ENCODE data around the gene DNMT1. TPM values are rescaled to one million over a fixed set of nuclear protein-coding genes. Genes with fewer than 3 reads are reported as not detected.
"Not testable (repeated sequence)": the region's sequence is repeated elsewhere in the genome, so short reads cannot be mapped to it uniquely, and the experiment has no call there.

DNMT1 gene
- total RNA-seq = 10 to 100 TPM; 43.2 to 59.2 TPM
- long read RNA-seq, donor 1, full-length matches to known transcripts = 1 of 6 reads
- long read RNA-seq, donor 1, partial matches to known transcripts = 4 of 6 reads
- long read RNA-seq, donor 1, other reads (novel, unspliced or antisense) = 1 of 6 reads
- long read RNA-seq, donor 2, partial matches to known transcripts = 25 of 34 reads
- long read RNA-seq, donor 2, other reads (novel, unspliced or antisense) = 7 of 34 reads

- peak; percentile 99 for DNase-seq (ENCODE audit: low spot score)
- intact Hi-C loops (cut with DNase I) = loop anchor here in 1 of 2 donors (5.0 kb wide), 1 partner anchor 38 kb away; the partner anchor contains the start of gene S1PR2
Observed at GRCh38 chr19:10194500-10195198, at the start of gene DNMT1. DNMT1 (minus strand) TSS chr19:10194953; CDS start chr19:10194899, 54 bp downstream.

- intact Hi-C loops (cut with DNase I) = loop anchor here (10.0 kb wide), 1 partner anchor 129 kb away; the partner anchor contains the start of genes EIF3G (in 2 of the 2) and P2RY11 (in 2 of the 2)
- no peak for DNase-seq (ENCODE audit: low spot score)
Observed at GRCh38 chr19:10243606-10244005, 48.9 kb upstream of the DNMT1 start.

GRCh38 chr19:10241826-10242449 lies 47.2 kb upstream of the DNMT1 start:
- not testable (repeated sequence) for DNase-seq (ENCODE audit: low spot score)
- intact Hi-C loops (cut with DNase I) = loop anchor here (10.0 kb wide), 1 partner anchor 127 kb away; the partner anchor contains the start of genes EIF3G (in 2 of the 2) and P2RY11 (in 2 of the 2)

- intact Hi-C loops (cut with DNase I) = no loop called here
- no peak for DNase-seq (ENCODE audit: low spot score)
Observed at GRCh38 chr19:10238172-10238783, 43.5 kb upstream of the DNMT1 start.

GRCh38 chr19:10237702-10238101 lies 42.9 kb upstream of the DNMT1 start:
- intact Hi-C loops (cut with DNase I) = no loop called here
- no peak for DNase-seq (ENCODE audit: low spot score)

GRCh38 chr19:10235409-10235808 lies 40.7 kb upstream of the DNMT1 start:
- DNase-seq (ENCODE audit: low spot score); intact Hi-C loops (cut with DNase I): not testable (repeated sequence)

- no peak for DNase-seq (ENCODE audit: low spot score)
- intact Hi-C loops (cut with DNase I) = no loop called here
Observed at GRCh38 chr19:10235003-10235402, 40.2 kb upstream of the DNMT1 start.

- intact Hi-C loops (cut with DNase I) = loop anchor here in 1 of 2 donors (5.0 kb wide), 1 partner anchor 42 kb away; the partner anchor contains the start of gene DNMT1
- no peak for DNase-seq (ENCODE audit: low spot score)
Observed at GRCh38 chr19:10233946-10234345, 39.2 kb upstream of the DNMT1 start.

- no peak for DNase-seq (ENCODE audit: low spot score)
- intact Hi-C loops (cut with DNase I) = loop anchor here in 1 of 2 donors (2.0 to 5.0 kb wide), 2 partner anchors 39 to 313 kb away; partner anchors contain the start of gene DNMT1
Observed at GRCh38 chr19:10231612-10232228, 37.0 kb upstream of the DNMT1 start.

- intact Hi-C loops (cut with DNase I) = loop anchor here in 1 of 2 donors (2.0 to 5.0 kb wide), 2 partner anchors 39 to 312 kb away; partner anchors contain the start of gene DNMT1
- peak; percentile 93 for DNase-seq (ENCODE audit: low spot score)
Observed at GRCh38 chr19:10230861-10231611, 36.3 kb upstream of the DNMT1 start, which contains the start of gene S1PR2. S1PR2 (minus strand) TSS chr19:10231331; CDS start chr19:10224905, 6,426 bp downstream.

GRCh38 chr19:10230173-10230860 lies 35.6 kb upstream of the DNMT1 start:
- intact Hi-C loops (cut with DNase I) = loop anchor here in 1 of 2 donors (2.0 to 5.0 kb wide), 2 partner anchors 38 to 312 kb away; partner anchors contain the start of gene DNMT1
- DNase-seq (ENCODE audit: low spot score) = peak; percentile 87

- DNase-seq (ENCODE audit: low spot score) = no peak
- intact Hi-C loops (cut with DNase I) = no loop called here
Observed at GRCh38 chr19:10228920-10229319, 34.2 kb upstream of the DNMT1 start.

- DNase-seq (ENCODE audit: low spot score) = no peak
- intact Hi-C loops (cut with DNase I) = no loop called here
Observed at GRCh38 chr19:10228393-10228792, 33.6 kb upstream of the DNMT1 start.

- DNase-seq (ENCODE audit: low spot score) = no peak
- intact Hi-C loops (cut with DNase I) = no loop called here
Observed at GRCh38 chr19:10227026-10227971, 32.5 kb upstream of the DNMT1 start.

- intact Hi-C loops (cut with DNase I) = no loop called here
- peak; percentile 94 for DNase-seq (ENCODE audit: low spot score)
Observed at GRCh38 chr19:10226376-10227025, 31.7 kb upstream of the DNMT1 start.

- DNase-seq (ENCODE audit: low spot score) = no peak
- intact Hi-C loops (cut with DNase I) = no loop called here
Observed at GRCh38 chr19:10226021-10226375, 31.2 kb upstream of the DNMT1 start.

All from posterior vena cava (tissue), 2 donors.